ENCODE data around the gene TMTC2. TPM values are rescaled to one million over a fixed set of nuclear protein-coding genes. Genes with fewer than 3 reads are reported as not detected.

TMTC2 gene
- total RNA-seq, 1 experiment from 2014 or later: 2.4 TPM

GRCh38 chr12:83010169-83010804 lies 323.6 kb downstream of the TMTC2 start:
- no peak for DNase-seq (ENCODE audit: low spot score)

- no peak for DNase-seq (ENCODE audit: low spot score)
Measured at GRCh38 chr12:83015390-83016217, 328.9 kb downstream of the TMTC2 start.

GRCh38 chr12:83016218-83016835 lies 329.6 kb downstream of the TMTC2 start:
- DNase-seq (ENCODE audit: low spot score): peak; percentile 83

- no peak for DNase-seq (ENCODE audit: low spot score)
Measured at GRCh38 chr12:83016991-83017390, 330.3 kb downstream of the TMTC2 start.

- DNase-seq (ENCODE audit: low spot score): no peak
Measured at GRCh38 chr12:83018088-83018487, 331.4 kb downstream of the TMTC2 start.

GRCh38 chr12:83027021-83027723 lies 340.5 kb downstream of the TMTC2 start:
- DNase-seq (ENCODE audit: low spot score): no peak

- no peak for DNase-seq (ENCODE audit: low spot score)
Measured at GRCh38 chr12:83031196-83031595, 344.5 kb downstream of the TMTC2 start.

- no peak for DNase-seq (ENCODE audit: low spot score)
Measured at GRCh38 chr12:83036847-83037246, 350.1 kb downstream of the TMTC2 start.

GRCh38 chr12:83039413-83039812 lies 352.7 kb downstream of the TMTC2 start:
- DNase-seq (ENCODE audit: low spot score): no peak

- DNase-seq (ENCODE audit: low spot score): no peak
Measured at GRCh38 chr12:83040339-83040738, 353.6 kb downstream of the TMTC2 start.

- no peak for DNase-seq (ENCODE audit: low spot score)
Measured at GRCh38 chr12:83040991-83041390, 354.3 kb downstream of the TMTC2 start.

GRCh38 chr12:83042441-83043200 lies 355.9 kb downstream of the TMTC2 start:
- peak; percentile 19 for DNase-seq (ENCODE audit: low spot score)

GRCh38 chr12:83044736-83045135 lies 358.0 kb downstream of the TMTC2 start:
- DNase-seq (ENCODE audit: low spot score): no peak

- DNase-seq (ENCODE audit: low spot score): no peak
Measured at GRCh38 chr12:83046019-83046418, 359.3 kb downstream of the TMTC2 start.

GRCh38 chr12:83049306-83049705 lies 362.6 kb downstream of the TMTC2 start:
- DNase-seq (ENCODE audit: low spot score): no peak

- DNase-seq (ENCODE audit: low spot score): no peak
Measured at GRCh38 chr12:83052890-83053541, 366.3 kb downstream of the TMTC2 start.

- DNase-seq (ENCODE audit: low spot score): no peak
Measured at GRCh38 chr12:83057436-83057835, 370.7 kb downstream of the TMTC2 start.

GRCh38 chr12:83059107-83059506 lies 372.4 kb downstream of the TMTC2 start:
- no peak for DNase-seq (ENCODE audit: low spot score)

GRCh38 chr12:83065562-83065961 lies 378.9 kb downstream of the TMTC2 start:
- DNase-seq (ENCODE audit: low spot score): no peak

GRCh38 chr12:83067981-83068380 lies 381.3 kb downstream of the TMTC2 start:
- DNase-seq (ENCODE audit: low spot score): no peak

GRCh38 chr12:83074358-83074894 lies 387.7 kb downstream of the TMTC2 start:
- no peak for DNase-seq (ENCODE audit: low spot score)

Data from A172 (cell line).